Activated CD4-positive, alpha-beta T cell treated with anti-CD3 and anti-CD28 coated beads for 48 hours (primary cell): Measurements from ENCODE around the gene AK4.
"Not testable (repeated sequence)": the region's sequence is repeated elsewhere in the genome, so short reads cannot be mapped to it uniquely, and the experiment has no call there.

Source experiments
- DNase-seq: peaks from one replicate; pipeline ENCODE4 v3.0.0-alpha.2; 2020

The AK4 gene

DNA sequence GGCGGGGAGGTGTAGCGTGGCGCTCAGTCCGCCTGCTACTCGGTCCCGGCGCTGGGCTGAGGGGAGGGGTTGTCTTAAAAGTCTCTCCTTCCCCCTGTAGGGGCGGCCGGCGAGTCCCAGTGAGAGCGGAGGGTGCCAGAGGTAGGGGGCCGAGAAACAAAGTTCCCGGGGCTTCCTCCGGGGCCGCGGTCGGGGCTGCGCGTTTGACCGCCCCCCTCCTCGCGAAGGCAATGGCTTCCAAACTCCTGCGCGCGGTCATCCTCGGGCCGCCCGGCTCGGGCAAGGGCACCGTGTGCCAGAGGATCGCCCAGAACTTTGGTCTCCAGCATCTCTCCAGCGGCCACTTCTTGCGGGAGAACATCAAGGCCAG lies at the start of gene AK4:
AK4 (plus strand) TSS at position 26 of the 370 bp plus-strand sequence; CDS start at position 231, 205 bp downstream.
- DNase-seq: not testable (repeated sequence)

DNA sequence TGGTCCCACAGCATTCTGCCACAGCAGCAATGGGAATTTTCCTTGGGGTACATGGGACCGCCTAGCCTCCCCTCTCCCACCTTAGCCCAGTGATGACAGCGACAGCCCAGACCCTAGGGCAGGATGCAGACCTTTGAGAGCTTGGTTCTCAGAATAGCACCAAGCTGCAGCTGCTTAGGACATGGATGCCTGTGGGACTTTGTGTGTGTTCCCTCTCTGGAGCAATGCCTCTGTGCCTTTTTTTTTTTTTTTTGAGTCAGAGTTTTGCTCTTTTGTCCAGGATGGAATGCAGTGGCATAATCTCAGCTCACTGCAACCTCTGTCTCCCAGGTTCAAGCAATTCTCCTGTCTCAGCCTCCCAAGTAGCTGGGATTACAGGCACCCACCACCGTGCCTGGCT lies 44.2 kb upstream of the AK4 start:
- DNase-seq: no peak

DNA sequence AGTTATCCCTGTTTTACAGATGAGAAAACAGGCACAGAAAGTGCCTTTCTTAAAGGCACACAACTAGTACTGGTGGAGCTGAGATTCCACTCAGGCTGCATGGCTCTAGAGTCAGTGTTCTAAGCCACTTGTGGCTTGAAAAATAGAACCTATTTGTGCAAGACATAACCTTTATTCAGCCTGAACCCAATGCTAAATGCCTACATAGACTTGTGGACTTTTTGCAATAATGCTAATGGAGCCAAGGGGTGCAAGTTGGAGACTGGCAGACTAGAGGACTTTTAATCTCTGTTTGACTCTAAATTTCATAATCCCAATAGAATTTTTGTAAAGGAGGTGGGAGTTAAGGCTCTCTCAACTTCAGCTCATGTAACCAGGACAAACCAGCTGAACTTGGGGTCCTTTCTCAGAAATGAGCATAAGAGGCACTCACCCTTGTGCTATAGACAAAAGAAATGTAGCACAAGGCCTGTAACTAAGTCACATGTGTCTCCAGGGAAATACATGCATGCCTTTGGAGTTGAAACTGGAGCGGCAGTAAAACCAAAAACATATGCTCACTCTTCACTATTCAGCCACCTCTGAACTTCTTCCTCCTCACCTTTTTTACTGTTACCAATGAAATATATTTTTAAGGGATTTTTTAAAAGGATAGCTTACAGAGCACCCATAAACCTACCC lies 43.0 kb upstream of the AK4 start:
- DNase-seq: no peak

GRCh38 chr1:65105596-65105995 lies 42.4 kb upstream of the AK4 start:
- DNase-seq: no peak

DNA sequence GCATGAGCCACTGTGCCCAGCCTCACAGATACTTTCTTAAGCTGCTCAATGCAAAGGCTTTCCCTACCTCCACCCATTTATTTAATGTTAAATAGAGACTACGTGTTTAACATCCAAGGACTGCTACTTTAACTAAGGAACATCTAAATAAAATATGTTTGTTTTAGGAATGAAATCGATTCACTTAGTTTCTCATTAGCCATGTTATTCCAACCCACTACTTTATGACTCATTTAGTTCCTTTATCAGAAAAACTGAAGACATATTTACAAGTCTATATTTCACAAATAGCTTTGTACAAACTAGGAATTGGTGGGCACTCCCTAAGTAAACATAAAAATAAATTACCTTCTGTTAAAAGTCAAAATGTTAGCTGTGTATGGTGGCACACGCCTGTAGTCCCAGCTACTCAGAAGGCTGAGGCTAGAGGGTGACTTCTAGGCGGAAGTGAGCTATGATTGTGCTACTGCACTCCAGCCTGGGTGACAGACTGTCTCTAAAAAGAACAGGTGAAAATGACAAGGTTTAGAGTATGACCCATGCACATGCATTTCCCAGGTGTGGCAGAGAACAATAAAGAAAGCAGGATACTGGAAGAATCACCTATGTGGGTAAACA lies 39.9 kb upstream of the AK4 start:
- DNase-seq: no peak

- no peak for DNase-seq
Observed at GRCh38 chr1:65109487-65109886, 38.5 kb upstream of the AK4 start.

GRCh38 chr1:65112811-65113210 lies 35.2 kb upstream of the AK4 start:
- DNase-seq: no peak

- DNase-seq: no peak
Observed at GRCh38 chr1:65113298-65113697, 34.7 kb upstream of the AK4 start.

- DNase-seq: no peak
Observed at GRCh38 chr1:65114322-65114721, 33.7 kb upstream of the AK4 start.

DNA sequence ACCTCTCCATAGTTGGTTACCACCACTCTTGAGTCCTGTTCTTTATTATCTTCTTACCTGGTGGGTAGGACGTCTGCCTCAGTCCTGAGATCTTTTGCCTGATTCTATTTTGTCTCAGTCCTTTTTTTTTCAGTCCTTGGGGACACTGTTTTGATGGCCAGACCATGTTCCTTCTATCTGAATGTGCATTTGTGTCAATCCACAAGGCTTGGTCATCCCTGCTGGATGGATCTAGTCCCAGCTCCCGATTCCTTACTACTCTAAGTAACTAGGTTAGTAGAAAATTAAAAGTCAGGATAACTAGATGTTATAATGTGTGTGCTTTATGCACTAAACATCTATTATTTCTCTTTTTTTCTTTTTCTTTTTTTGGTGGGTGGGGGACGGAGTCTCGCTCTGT lies 28.1 kb upstream of the AK4 start:
- no peak for DNase-seq

- not testable (repeated sequence) for DNase-seq
Observed at GRCh38 chr1:65129104-65129503, 18.9 kb upstream of the AK4 start.

DNA sequence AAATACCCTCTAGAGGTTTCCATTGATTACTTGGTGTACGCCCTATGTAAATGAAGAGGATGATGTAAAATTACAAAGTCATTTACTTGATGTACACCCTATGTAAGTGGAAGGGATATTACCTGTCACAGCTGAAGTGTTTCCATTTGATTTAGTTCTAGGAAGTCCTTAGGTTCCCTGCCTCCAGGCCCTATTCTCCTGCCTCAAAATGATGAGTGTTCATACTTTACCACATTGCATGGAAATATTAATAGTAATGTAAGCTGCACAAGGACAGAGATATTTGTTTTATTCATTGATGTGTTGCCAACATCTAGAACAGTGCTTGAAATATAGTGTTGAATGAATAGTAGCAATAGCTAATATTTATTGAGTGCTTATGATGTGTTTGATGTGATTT lies 9.5 kb upstream of the AK4 start:
- DNase-seq: no peak

DNA sequence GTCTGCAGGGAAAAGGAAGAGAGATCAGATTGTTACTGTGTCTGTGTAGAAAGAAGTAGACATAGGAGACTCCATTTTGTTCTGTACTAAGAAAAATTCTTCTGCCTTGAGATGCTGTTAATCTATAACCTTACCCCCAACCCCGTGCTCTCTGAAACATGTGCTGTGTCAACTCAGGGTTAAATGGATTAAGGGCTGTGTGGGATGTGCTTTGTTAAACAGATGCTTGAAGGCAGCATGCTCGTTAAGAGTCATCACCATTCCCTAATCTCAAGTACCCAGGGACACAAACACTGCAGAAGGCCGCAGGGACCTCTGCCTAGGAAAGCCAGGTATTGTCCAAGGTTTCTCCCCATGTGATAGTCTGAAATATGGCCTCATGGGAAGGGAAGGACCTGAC lies 8.2 kb upstream of the AK4 start:
- DNase-seq: not testable (repeated sequence)

- DNase-seq: no peak
Observed at GRCh38 chr1:65141394-65141793, 6.6 kb upstream of the AK4 start.

- no peak for DNase-seq
Observed at GRCh38 chr1:65141918-65142317, 6.1 kb upstream of the AK4 start.

DNA sequence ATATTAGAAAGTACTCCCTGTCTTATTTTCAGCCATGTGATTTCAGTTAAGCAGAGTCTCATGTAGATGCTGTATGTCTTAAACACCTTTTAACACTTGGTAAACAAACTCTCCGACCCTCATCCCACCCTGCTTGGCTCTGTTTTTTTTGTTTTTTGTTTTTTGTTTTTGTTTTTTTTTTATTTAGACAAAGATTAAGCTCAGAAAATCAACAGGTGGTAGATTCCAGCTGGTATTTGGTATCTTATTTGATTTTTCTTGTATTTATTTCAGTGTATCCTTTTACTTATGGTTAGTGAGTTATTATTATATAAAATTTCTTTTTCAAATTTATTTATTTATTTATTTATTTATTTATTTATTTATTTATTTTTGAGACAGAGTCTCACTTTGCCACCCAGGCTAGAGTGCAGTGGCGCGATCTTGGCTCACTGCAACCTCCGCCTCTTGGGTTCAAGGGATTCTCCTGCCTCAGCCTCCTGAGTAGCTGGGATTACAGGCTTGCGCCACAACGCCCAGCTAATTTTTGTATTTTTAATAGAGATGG lies 4.8 kb upstream of the AK4 start:
- not testable (repeated sequence) for DNase-seq

DNA sequence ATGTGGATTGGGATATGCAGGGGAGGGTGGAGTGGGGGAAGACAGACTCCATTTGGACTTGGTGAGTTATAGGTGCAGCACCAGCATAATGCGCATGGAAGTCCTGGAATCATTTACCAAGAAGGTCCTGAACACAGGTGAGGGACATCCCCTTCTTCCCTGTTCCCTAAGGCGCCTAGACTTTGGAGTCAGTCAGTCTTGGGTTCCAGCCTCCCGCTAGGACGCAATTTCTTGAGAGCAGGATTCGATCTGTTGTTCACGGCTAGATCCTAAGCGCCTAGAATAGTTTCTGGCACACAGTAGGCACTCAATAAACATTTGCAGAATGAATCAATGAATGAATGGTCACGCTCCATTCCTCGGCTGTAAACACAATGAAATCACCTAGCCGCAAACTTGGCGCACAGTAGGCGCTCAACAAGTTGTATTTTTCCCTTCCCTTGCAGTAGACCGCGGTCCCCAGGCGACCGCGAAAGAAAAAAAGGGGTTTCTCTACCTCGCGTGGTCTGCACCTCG lies 1.0 kb upstream of the AK4 start:
- DNase-seq: no peak

DNA sequence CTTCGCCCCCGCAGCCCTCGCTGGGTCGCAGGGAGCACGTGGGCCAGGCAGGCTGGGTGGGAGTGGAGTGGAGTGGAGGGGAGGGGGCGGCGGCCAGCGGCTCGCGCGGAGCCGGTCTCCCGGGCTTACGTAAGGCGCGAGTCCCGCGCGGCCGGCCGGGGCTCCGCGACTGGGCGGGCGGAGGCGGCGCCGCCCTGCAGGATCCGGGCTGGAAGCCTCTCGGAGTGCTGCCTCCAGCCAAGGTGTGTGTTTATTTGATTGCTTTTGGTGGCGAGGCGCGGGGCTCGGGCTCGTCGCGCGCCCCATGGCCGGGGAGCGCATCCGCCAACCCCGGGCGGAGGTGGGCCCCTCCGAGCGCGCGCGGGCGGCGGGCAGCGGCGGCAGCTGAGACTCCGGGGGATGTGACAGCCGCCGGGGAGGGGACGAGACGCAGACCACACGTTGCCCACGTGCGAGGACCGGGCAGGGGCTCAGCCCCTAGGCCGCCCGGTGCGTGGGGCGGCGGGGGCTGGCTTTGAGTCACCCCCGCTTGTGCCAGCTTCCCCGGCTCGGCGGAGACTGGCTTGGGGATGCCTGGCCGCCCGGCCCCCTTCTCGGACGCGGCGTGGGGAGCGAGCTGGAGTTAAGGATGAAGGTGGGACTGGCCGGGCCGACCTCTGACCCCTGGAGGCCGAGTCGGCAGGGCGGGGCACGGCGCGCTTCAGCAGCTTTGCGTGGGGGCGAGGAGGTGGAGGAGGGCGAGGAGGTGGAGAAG lies 402 bp upstream of the AK4 start:
- DNase-seq: peak; percentile 62

DNA sequence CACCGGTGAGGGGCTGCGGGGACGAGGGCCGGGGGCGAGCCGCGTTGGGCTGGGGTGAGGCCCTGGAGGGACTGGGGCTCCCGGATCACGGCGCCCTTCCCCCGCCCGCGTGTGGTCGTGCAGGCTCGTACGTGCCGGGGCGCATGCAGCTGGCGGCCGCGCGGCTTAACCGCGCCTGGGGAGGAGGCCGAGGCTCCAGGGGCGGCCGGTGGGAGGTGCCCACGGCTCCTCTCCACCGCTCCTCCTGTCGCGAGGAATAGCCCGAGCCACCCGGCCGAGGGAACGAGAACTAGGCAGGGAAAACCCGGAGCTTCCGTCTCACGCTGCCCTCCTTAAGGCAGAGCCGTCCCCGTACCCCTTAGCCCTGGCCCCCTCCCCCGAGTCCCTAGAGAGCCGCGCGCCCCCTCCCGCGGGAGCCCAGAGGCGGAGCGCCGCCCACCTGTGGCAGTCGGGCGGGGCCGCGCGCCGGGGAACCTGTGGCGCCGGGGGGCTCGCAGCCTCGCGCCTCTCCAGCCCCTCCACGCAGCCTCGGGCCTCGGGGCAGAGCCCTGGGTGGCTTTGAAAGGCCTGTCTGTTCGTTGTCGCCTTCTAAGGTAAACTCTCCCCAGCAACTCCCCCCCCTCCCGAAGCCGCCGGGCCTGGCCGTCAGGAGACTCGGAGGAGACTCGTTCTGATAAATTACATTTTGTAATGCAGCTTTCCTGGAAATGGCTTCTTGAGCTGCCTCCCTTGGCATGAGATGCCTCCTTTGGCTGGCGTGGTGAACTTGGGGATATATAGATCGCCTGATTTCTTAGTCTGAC lies 746 bp downstream of the AK4 start:
- peak; percentile 77 for DNase-seq

DNA sequence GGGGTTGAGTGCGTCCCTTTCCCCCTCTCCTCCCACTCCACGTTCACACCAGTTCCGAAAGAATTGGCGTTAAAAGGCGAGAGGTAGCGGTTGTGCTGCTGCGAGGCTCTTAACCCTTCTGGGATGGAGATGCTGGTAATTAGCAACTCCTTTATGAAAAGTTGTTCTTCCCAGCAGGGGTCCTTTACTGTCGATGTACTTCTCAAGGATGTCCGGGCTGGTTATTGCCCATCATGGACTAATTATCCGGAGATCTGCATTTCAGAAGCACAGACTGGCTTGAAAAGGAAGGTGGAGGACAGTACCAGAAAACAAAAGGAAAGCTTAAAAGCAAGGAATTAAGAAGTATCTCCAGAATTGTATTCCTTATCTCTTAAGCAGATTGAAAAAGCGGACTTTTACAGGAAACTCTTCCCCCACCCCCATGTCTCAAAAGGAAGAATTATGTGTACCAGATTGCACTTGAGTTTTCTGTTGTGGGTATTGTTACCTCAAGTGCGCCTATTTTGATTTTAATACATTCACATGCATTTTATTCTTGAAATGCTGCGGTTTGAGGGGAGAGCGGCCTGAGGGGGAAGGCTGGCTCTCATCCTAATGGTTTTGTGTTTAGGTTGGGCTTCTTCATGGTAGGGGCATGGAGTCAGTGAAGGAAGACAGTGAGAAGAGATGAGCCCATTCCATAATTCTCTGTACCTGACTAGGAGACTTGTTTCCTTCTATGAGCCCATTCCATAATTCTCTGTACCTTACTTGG lies 1.5 kb downstream of the AK4 start:
- DNase-seq: no peak

DNA sequence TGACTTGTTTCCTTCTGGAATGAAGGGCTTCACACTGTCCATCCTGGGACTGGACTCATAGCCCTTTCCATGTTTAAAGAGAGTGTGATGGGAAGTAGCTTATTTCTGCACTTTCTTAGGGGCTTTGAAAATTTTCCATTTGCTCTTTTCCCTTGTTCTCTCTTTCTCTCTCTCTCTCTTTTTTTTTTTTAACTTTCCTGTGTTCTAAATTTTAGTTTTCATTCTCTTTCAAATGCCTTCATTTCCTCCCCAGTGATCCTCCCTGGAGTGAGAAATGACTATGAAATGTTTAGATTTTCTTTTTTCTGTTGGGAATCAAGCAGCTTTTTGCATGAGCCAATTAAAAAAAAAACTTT lies 2.1 kb downstream of the AK4 start:
- no peak for DNase-seq

- DNase-seq: no peak
Observed at GRCh38 chr1:65150583-65151263, 2.7 kb downstream of the AK4 start.
